ENCODE measurements around the gene PRELID1.

PRELID1 gene

DNA sequence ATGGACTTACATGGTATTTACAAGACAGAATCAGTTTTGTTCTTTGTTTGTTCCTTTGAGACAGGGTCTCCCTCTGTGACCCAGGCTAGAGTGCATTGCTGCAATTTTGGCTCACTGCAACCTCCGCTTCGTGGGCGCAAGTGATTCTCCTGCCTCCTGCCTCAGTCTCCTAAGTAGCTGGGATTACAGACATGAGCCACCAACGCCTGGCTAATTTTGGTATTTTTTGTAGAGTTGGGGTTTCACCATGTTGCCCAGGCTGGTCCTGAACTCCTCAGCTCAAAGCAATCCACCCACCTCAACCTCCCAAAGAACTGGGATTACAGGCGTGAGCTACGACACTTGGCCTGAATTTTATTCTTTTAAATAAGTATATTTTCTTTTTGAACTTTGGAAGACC, 27.7 kb upstream of the PRELID1 start:
- Histone ChIP-seq H3K27ac (replicated peaks) (no peak overlapping the region), H3K4me3 (replicated peaks; ENCODE audit: insufficient read depth, low read length) (no peak overlapping the region), H3K27me3 (ENCODE audit: insufficient read depth, poor library complexity, severe bottlenecking) (no peaks in the 10 kb centered on the region)
- no peak for DNase-seq (ENCODE audit: low read depth in 1 of 2, low spot score in 1 of 2)
- TF ChIP-seq, protein P1, sequence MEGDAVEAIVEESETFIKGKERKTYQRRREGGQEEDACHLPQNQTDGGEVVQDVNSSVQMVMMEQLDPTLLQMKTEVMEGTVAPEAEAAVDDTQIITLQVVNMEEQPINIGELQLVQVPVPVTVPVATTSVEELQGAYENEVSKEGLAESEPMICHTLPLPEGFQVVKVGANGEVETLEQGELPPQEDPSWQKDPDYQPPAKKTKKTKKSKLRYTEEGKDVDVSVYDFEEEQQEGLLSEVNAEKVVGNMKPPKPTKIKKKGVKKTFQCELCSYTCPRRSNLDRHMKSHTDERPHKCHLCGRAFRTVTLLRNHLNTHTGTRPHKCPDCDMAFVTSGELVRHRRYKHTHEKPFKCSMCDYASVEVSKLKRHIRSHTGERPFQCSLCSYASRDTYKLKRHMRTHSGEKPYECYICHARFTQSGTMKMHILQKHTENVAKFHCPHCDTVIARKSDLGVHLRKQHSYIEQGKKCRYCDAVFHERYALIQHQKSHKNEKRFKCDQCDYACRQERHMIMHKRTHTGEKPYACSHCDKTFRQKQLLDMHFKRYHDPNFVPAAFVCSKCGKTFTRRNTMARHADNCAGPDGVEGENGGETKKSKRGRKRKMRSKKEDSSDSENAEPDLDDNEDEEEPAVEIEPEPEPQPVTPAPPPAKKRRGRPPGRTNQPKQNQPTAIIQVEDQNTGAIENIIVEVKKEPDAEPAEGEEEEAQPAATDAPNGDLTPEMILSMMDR (IDR thresholded peaks at IDR 0.05; ENCODE audit: insufficient read depth, low read length) = no peak
- TF ChIP-seq REST (IDR thresholded peaks at IDR 0.05; ENCODE audit: insufficient replicate concordance, low read depth) = no peak
- no peak for TF ChIP-seq GABPA (IDR thresholded peaks at IDR 0.05; ENCODE audit: low read depth)
- TF ChIP-seq SPI1 (IDR thresholded peaks at IDR 0.05; ENCODE audit: borderline replicate concordance, low read depth) = no peak
- TF ChIP-seq POLR2AphosphoS5 (IDR thresholded peaks at IDR 0.05; ENCODE audit: low read depth) = no peak

DNA sequence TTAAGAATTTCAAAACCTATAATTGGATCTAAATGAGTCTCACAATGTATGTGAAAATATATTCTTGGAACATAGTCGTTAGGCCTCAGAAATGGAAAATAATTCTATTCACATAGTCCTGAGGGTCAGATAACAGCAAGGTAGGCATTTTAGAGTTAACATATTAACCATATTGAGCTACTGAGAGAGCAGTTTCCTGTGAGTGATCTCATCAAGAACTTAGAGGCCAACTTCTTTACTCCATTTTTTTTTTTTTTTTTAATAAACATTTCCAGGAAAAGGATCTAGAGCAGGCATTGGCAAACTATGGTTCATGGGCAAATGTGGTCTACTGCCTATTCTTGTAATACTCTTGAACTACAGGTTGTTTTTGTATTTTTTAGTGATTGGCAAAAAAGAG, 26.7 kb upstream of the PRELID1 start:
- TF ChIP-seq, protein P1 (IDR thresholded peaks at IDR 0.05; ENCODE audit: insufficient read depth, low read length) = no peak
- no peak for TF ChIP-seq GABPA (IDR thresholded peaks at IDR 0.05; ENCODE audit: low read depth)
- TF ChIP-seq REST (IDR thresholded peaks at IDR 0.05; ENCODE audit: insufficient replicate concordance, low read depth) = no peak
- no peak for TF ChIP-seq SPI1 (IDR thresholded peaks at IDR 0.05; ENCODE audit: borderline replicate concordance, low read depth)
- TF ChIP-seq POLR2AphosphoS5 (IDR thresholded peaks at IDR 0.05; ENCODE audit: low read depth) = no peak
- H3K27ac ChIP-seq (replicated peaks) = no peak overlapping the region
- H3K27me3 ChIP-seq (ENCODE audit: insufficient read depth, poor library complexity, severe bottlenecking) = no peaks in the 10 kb centered on the region
- no peak for DNase-seq (ENCODE audit: low read depth in 1 of 2, low spot score in 1 of 2)
- no peak overlapping the region for H3K4me3 ChIP-seq (replicated peaks; ENCODE audit: insufficient read depth, low read length)

DNA sequence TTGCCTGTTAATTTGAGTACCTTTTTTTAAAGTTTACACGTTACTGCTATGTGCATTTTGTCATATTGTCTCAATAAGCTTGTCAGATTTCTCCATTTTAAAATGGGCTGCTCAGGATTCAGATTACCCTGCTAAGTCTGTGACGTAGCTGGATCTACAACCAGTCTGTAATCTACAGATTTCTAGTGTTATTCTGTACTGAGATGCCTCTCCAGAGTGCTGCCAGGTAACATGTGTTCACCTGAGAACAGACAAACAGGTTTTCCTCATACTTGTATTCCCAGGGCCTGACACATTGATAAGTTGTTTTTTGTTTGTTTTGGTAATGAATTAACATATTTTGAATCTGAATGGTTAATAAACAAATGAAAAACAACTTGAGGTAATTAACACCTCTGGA, 15.4 kb upstream of the PRELID1 start:
- TF ChIP-seq GABPA (IDR thresholded peaks at IDR 0.05; ENCODE audit: low read depth) = no peak
- TF ChIP-seq, protein P1 (IDR thresholded peaks at IDR 0.05; ENCODE audit: insufficient read depth, low read length) = no peak
- no peak for TF ChIP-seq REST (IDR thresholded peaks at IDR 0.05; ENCODE audit: insufficient replicate concordance, low read depth)
- no peak for TF ChIP-seq POLR2AphosphoS5 (IDR thresholded peaks at IDR 0.05; ENCODE audit: low read depth)
- TF ChIP-seq SPI1 (IDR thresholded peaks at IDR 0.05; ENCODE audit: borderline replicate concordance, low read depth) = no peak
- Histone ChIP-seq H3K4me3 (replicated peaks; ENCODE audit: insufficient read depth, low read length) (no peak overlapping the region), H3K27ac (replicated peaks) (no peak overlapping the region), H3K27me3 (ENCODE audit: insufficient read depth, poor library complexity, severe bottlenecking) (no peaks in the 10 kb centered on the region)
- DNase-seq (ENCODE audit: low read depth in 1 of 2, low spot score in 1 of 2) = no peak
